Transverse colon (tissue), 4 donors: ENCODE measurements around the gene FANCD2. TPM values are rescaled to one million over a fixed set of nuclear protein-coding genes. Genes with fewer than 3 reads are reported as not detected.
A peak's percentile ranks its signal among the peaks of the same experiment; 100 is the strongest.
"Not testable (repeated sequence)": the region's sequence is repeated elsewhere in the genome, so short reads cannot be mapped to it uniquely, and the experiment has no call there.

Source experiments
- DNase-seq: peaks from one replicate; pipeline ENCODE4 v3.0.0-alpha.2; 2019
- H3K27ac ChIP-seq, 4 donors: fragments of 200-600 bp; sonication (generic); 2 replicates each; pipeline ENCODE4 v1.5.1; 2016 to 2018; ENCODE audit warnings: inconsistent platforms in 4 of 4
- H3K27me3 ChIP-seq: fragments of 200-600 bp; sonication (generic); 2 replicates; pipeline ENCODE4 v1.5.1; 2017; ENCODE audit warnings: inconsistent platforms
- H3K36me3 ChIP-seq, 4 donors: fragments of 200-600 bp; sonication (generic); 2 replicates each; pipeline ENCODE4 v1.5.1; 2017 to 2019; ENCODE audit warnings: inconsistent platforms in 4 of 4
- H3K4me1 ChIP-seq, 4 donors: fragments of 200-600 bp; sonication (generic); 2 replicates each; pipeline ENCODE4 v1.5.1; 2017 to 2020; ENCODE audit warnings: inconsistent platforms in 4 of 4
- H3K4me3 ChIP-seq, 4 donors: fragments of 200-600 bp; sonication (generic); 1 replicate in 1 of 4; 2 replicates in 3 of 4; pipeline versions ENCODE4 v1.5.1 to v1.6.1; 2017 to 2019; ENCODE audit warnings: inconsistent platforms in 4 of 4
- H3K9me3 ChIP-seq, 2 donors: fragments of 200-600 bp; sonication (generic); 2 replicates each; pipeline ENCODE4 v1.5.1; 2017 to 2019; ENCODE audit warnings: inconsistent platforms in 2 of 2
- CTCF ChIP-seq, 5 experiments: fragments of 200-600 bp in 3 of 5; fragments of 450-650 bp in 2 of 5; sonication (generic) in 3 of 5; IDR thresholded peaks; 1 replicate in 2 of 5; 2 replicates in 3 of 5; pipeline ENCODE4 v1.5.1; 2016 to 2017; ENCODE audit warnings: antibody characterized with exemption in 5 of 5, inconsistent platforms in 3 of 5, mild to moderate bottlenecking in 2 of 5, moderate library complexity in 1 of 5
- EP300 ChIP-seq: sonication (generic); formaldehyde crosslinking; IDR thresholded peaks from one replicate; pipeline ENCODE4 v1.6.1; 2017; ENCODE audit warnings: antibody characterized with exemption, low read depth
- POLR2A ChIP-seq: fragments of 450-650 bp; IDR thresholded peaks from one replicate; pipeline ENCODE4 v1.6.1; 2016; ENCODE audit warnings: antibody characterized with exemption, mild to moderate bottlenecking, moderate library complexity
- POLR2AphosphoS5 ChIP-seq, 3 donors: sonication (generic); formaldehyde crosslinking; IDR thresholded peaks; one replicate each; pipeline ENCODE4 v1.6.1; 2016; ENCODE audit warnings: antibody characterized with exemption in 3 of 3
- WGBS, 2 donors: methylation state at CpG; one replicate each; pipeline ENCODE4 v1.1.5; 2018; ENCODE audit warnings: low coverage in 1 of 2; 5-methylcytosine and 5-hydroxymethylcytosine counted together
- in situ Hi-C, 4 donors: fragments of 200-750 bp; cut with MboI; loops; one replicate each; pipeline versions ENCODE4 v1.15.0 to v1.15.1; 2017; ENCODE audit warnings: low sequenced_read_pairs in 3 of 4, low pct_ligation_motif_present in 1 of 4, low pct_unique_long_range_greater_than_20kb in 1 of 4
- intact Hi-C: fragments of 100-400 bp; cut with DNase I; formaldehyde crosslinking; loops from one replicate; pipeline ENCODE4 v1.15.1; 2023; ENCODE audit warnings: low total_unique reads
- total RNA-seq, 4 donors: library from RNA; depleted of rRNA; stranded (reverse); fragments of >200 nt; gene quantifications; one replicate each; pipeline ENCODE4 v1.1.0, GENCODE V29; 2016

The FANCD2 gene
- total RNA-seq, 4 donors from 2014 or later: 0.80 to 43.0 (median 4.9) TPM

GRCh38 chr3:10010878-10011465 is 15.3 kb upstream of the FANCD2 start:
- Histone ChIP-seq H3K36me3 (no peaks in the 10 kb centered on the region), H3K4me1 (peaks cover 20 to 42% (median 32%) of the 10 kb centered on the region in 4 donors), H3K4me3 (peak overlapping the region; percentile 51 to 76 (median 64)), H3K9me3 (no peaks in the 10 kb centered on the region), H3K27me3 (no peaks in the 10 kb centered on the region), H3K27ac (peak overlapping the region; percentile 76 to 85 (median 81))
- 0% methylated on average over 46 of the region's 51 CpGs; no CpG with 5 or more reads in 1 of the 2 donors for WGBS, 2 donors
- in situ Hi-C loops: no loop called here
- DNase-seq: peak; percentile 99
- intact Hi-C loops: no loop called here
- TF ChIP-seq POLR2AphosphoS5 (IDR thresholded peaks at IDR 0.05) (peak; percentile 65 to 78 (median 74)), EP300 (no peak), POLR2A (peak; percentile 73), CTCF (IDR thresholded peaks at IDR 0.05) (no peak)

GRCh38 chr3:10011631-10012030 is 14.6 kb upstream of the FANCD2 start:
- in situ Hi-C loops: no loop called here
- Histone ChIP-seq H3K4me1 (peaks cover 20 to 46% (median 33%) of the 10 kb centered on the region in 4 donors), H3K36me3 (no peaks in the 10 kb centered on the region), H3K4me3 (peak overlapping the region in 2 of 4 donors; percentile 61 to 66), H3K9me3 (no peaks in the 10 kb centered on the region), H3K27me3 (no peaks in the 10 kb centered on the region), H3K27ac (peak overlapping the region in 3 of 4 donors; percentile 23 to 82 (median 76))
- intact Hi-C loops: no loop called here
- WGBS, 2 donors: 43% methylated on average over 8 of the region's 8 CpGs; no CpG with 5 or more reads in 1 of the 2 donors
- TF ChIP-seq EP300 (no peak), CTCF (IDR thresholded peaks at IDR 0.05) (no peak), POLR2A (no peak), POLR2AphosphoS5 (IDR thresholded peaks at IDR 0.05) (no peak)
- no peak for DNase-seq

- H3K9me3 ChIP-seq: no peaks in the 10 kb centered on the region
- TF ChIP-seq POLR2A: no peak
- TF ChIP-seq EP300: no peak
- no peak for DNase-seq
- peaks cover 20 to 46% (median 33%) of the 10 kb centered on the region in 4 donors for H3K4me1 ChIP-seq
- H3K36me3 ChIP-seq: no peaks in the 10 kb centered on the region
- intact Hi-C loops: no loop called here
- no peak overlapping the region for H3K4me3 ChIP-seq
- no peak overlapping the region for H3K27ac ChIP-seq
- 91 to 93% methylated on average over 3 to 7 of the region's 7 CpGs for WGBS, 2 donors
- no peaks in the 10 kb centered on the region for H3K27me3 ChIP-seq
- in situ Hi-C loops: no loop called here
Measured at GRCh38 chr3:10012106-10012505, 14.1 kb upstream of the FANCD2 start.

GRCh38 chr3:10015461-10015904 is 10.8 kb upstream of the FANCD2 start:
- Histone ChIP-seq H3K9me3 (no peaks in the 10 kb centered on the region), H3K27me3 (no peaks in the 10 kb centered on the region), H3K27ac (peak overlapping the region; percentile 77 to 91 (median 82)), H3K4me3 (no peak overlapping the region), H3K4me1 (peaks cover 11 to 28% (median 20%) of the 10 kb centered on the region in 4 donors), H3K36me3 (peaks cover 0 to 12% (median 0%) of the 10 kb centered on the region in 4 donors)
- intact Hi-C loops: no loop called here
- in situ Hi-C loops: no loop called here
- WGBS, 2 donors: 17 to 53% methylated on average over 3 to 10 of the region's 10 CpGs
- peak; percentile 81 for DNase-seq
- TF ChIP-seq EP300 (no peak), POLR2AphosphoS5 (IDR thresholded peaks at IDR 0.05) (peak in 1 of 3 donors; percentile 32)

- intact Hi-C loops (no loop called here), in situ Hi-C loops (no loop called here)
- no peak overlapping the region for H3K27ac ChIP-seq
- no peak for DNase-seq
- peaks cover 0 to 12% (median 2%) of the 10 kb centered on the region in 4 donors for H3K36me3 ChIP-seq
- WGBS, 2 donors: 84% methylated on average over 13 of the region's 13 CpGs; no CpG with 5 or more reads in 1 of the 2 donors
- H3K27me3 ChIP-seq: no peaks in the 10 kb centered on the region
- TF ChIP-seq POLR2AphosphoS5 (IDR thresholded peaks at IDR 0.05) (no peak), EP300 (no peak), CTCF (IDR thresholded peaks at IDR 0.05) (no peak), POLR2A (no peak)
- no peak overlapping the region for H3K4me3 ChIP-seq
- H3K4me1 ChIP-seq: peaks cover 5 to 19% (median 10%) of the 10 kb centered on the region in 4 donors
- no peaks in the 10 kb centered on the region for H3K9me3 ChIP-seq
Measured at GRCh38 chr3:10017636-10018292, 8.5 kb upstream of the FANCD2 start.

- H3K9me3 ChIP-seq, in situ Hi-C loops, H3K27ac ChIP-seq, H3K27me3 ChIP-seq, DNase-seq, intact Hi-C loops, H3K4me3 ChIP-seq: not testable (repeated sequence)
- Histone ChIP-seq H3K4me1 (peaks cover 5 to 24% (median 10%) of the 10 kb centered on the region in 4 donors), H3K36me3 (peaks cover 0 to 14% (median 6%) of the 10 kb centered on the region in 4 donors)
- WGBS, 2 donors: 97 to 100% methylated on average over 2 of the region's 2 CpGs
Measured at GRCh38 chr3:10018806-10019205, 7.4 kb upstream of the FANCD2 start.
